Suprapubic skin (tissue), 4 donors: ENCODE results near the gene CBL. TPM values are rescaled to one million over a fixed set of nuclear protein-coding genes. Genes with fewer than 3 reads are reported as not detected.
A peak's percentile ranks its signal among the peaks of the same experiment; 100 is the strongest.

ENCODE experiments used
- DNase-seq, 2 donors: peaks; one replicate each; pipeline ENCODE4 v3.0.0-alpha.2; 2019; ENCODE audit warnings: low spot score in 2 of 2
- H3K27ac ChIP-seq: fragments of 200-600 bp; sonication (generic); one replicate; pipeline ENCODE4 v1.5.1; 2019
- H3K27me3 ChIP-seq: fragments of 200-600 bp; sonication (generic); one replicate; pipeline ENCODE4 v1.5.1; 2019
- H3K36me3 ChIP-seq: fragments of 200-600 bp; sonication (generic); one replicate; pipeline ENCODE4 v1.5.1; 2019
- H3K4me1 ChIP-seq: fragments of 200-600 bp; sonication (generic); one replicate; pipeline ENCODE4 v1.5.1; 2019
- H3K4me3 ChIP-seq: fragments of 200-600 bp; sonication (generic); one replicate; pipeline ENCODE4 v1.5.1; 2019; ENCODE audit warnings: mild to moderate bottlenecking
- H3K9me3 ChIP-seq: fragments of 200-600 bp; sonication (generic); one replicate; pipeline ENCODE4 v1.5.1; 2019
- CTCF ChIP-seq, 2 donors: fragments of 200-600 bp in 1 of 2; fragments of 450-650 bp in 1 of 2; sonication (generic) in 1 of 2; IDR thresholded peaks; one replicate each; pipeline ENCODE4 v1.5.1; 2016 to 2019; ENCODE audit warnings: antibody characterized with exemption in 2 of 2, mild to moderate bottlenecking in 1 of 2, moderate library complexity in 1 of 2
- EP300 ChIP-seq: sonication (generic); formaldehyde crosslinking; IDR thresholded peaks from one replicate; pipeline ENCODE4 v1.6.1; 2017; ENCODE audit warnings: antibody characterized with exemption
- POLR2A ChIP-seq, 2 donors: fragments of 450-650 bp; IDR thresholded peaks; one replicate each; pipeline ENCODE4 v1.6.1; 2017; ENCODE audit warnings: antibody characterized with exemption in 2 of 2, mild to moderate bottlenecking in 2 of 2, moderate library complexity in 2 of 2
- POLR2AphosphoS5 ChIP-seq, 3 donors: sonication (generic); formaldehyde crosslinking; IDR thresholded peaks; one replicate each; pipeline ENCODE4 v1.6.1; 2017; ENCODE audit warnings: antibody characterized with exemption in 3 of 3
- WGBS: methylation state at CpG from one replicate; pipeline ENCODE4 v1.1.5; 2018; 5-methylcytosine and 5-hydroxymethylcytosine counted together
- total RNA-seq, 4 donors: library from RNA; depleted of rRNA; stranded (reverse); fragments of >200 nt; gene quantifications; one replicate each; pipeline ENCODE4 v1.1.0, GENCODE V29; 2016

The CBL gene
- total RNA-seq, 4 donors from 2014 or later, result 13.2 to 17.4 (median 17.2) TPM

- peaks cover 8% of the 10 kb centered on the region for H3K36me3 ChIP-seq
- TF ChIP-seq EP300 (no peak), CTCF (IDR thresholded peaks at IDR 0.05) (no peak), POLR2AphosphoS5 (IDR thresholded peaks at IDR 0.05) (no peak), POLR2A (IDR thresholded peaks at IDR 0.05) (no peak)
- DNase-seq, result no peak
- peaks cover 15% of the 10 kb centered on the region for H3K4me1 ChIP-seq
- H3K27ac ChIP-seq, result no peak overlapping the region
- 87% methylated on average over 4 of the region's 4 CpGs for WGBS
- H3K4me3 ChIP-seq, result no peak overlapping the region
- H3K27me3 ChIP-seq, result no peaks in the 10 kb centered on the region
- no peaks in the 10 kb centered on the region for H3K9me3 ChIP-seq
Measured at GRCh38 chr11:119332111-119332765, 126.1 kb downstream of the CBL start.

GRCh38 chr11:119334174-119334930, 128.2 kb downstream of the CBL start, which contains the start of gene RNF26:
RNF26 (plus strand) TSS chr11:119334527; CDS start chr11:119335123, 596 bp downstream.
- TF ChIP-seq POLR2A (IDR thresholded peaks at IDR 0.05) (peak; percentile 49 to 50), EP300 (no peak), CTCF (IDR thresholded peaks at IDR 0.05) (no peak), POLR2AphosphoS5 (IDR thresholded peaks at IDR 0.05) (peak in 1 of 3 donors; percentile 47)
- DNase-seq, result peak; percentile 98
- Histone ChIP-seq H3K27me3 (peaks cover under 1% of the 10 kb centered on the region), H3K4me1 (peaks cover 32% of the 10 kb centered on the region), H3K4me3 (peak within 1 kb of the TSS; percentile 97), H3K27ac (peak within 1 kb of the TSS; percentile 83), H3K36me3 (peaks cover 8% of the 10 kb centered on the region), H3K9me3 (no peaks in the 10 kb centered on the region)
- under 1% methylated on average over 50 of the region's 54 CpGs for WGBS

GRCh38 chr11:119335091-119335654, 129.0 kb downstream of the CBL start:
- no peaks in the 10 kb centered on the region for H3K9me3 ChIP-seq
- H3K27ac ChIP-seq, result no peak overlapping the region
- DNase-seq, result peak in 1 of 2 donors; percentile 70
- WGBS, result 66% methylated on average over 14 of the region's 15 CpGs
- peaks cover 8% of the 10 kb centered on the region for H3K36me3 ChIP-seq
- peak overlapping the region; percentile 97 for H3K4me3 ChIP-seq
- peaks cover 40% of the 10 kb centered on the region for H3K4me1 ChIP-seq
- TF ChIP-seq POLR2AphosphoS5 (IDR thresholded peaks at IDR 0.05) (no peak), POLR2A (IDR thresholded peaks at IDR 0.05) (no peak), CTCF (IDR thresholded peaks at IDR 0.05) (no peak), EP300 (no peak)
- peaks cover 9% of the 10 kb centered on the region for H3K27me3 ChIP-seq

GRCh38 chr11:119335655-119336543, 129.8 kb downstream of the CBL start:
- Histone ChIP-seq H3K36me3 (peaks cover 8% of the 10 kb centered on the region), H3K4me3 (peak overlapping the region; percentile 97), H3K27ac (no peak overlapping the region), H3K4me1 (peaks cover 47% of the 10 kb centered on the region), H3K27me3 (peaks cover 14% of the 10 kb centered on the region), H3K9me3 (no peaks in the 10 kb centered on the region)
- no peak for TF ChIP-seq CTCF (IDR thresholded peaks at IDR 0.05)
- no peak for TF ChIP-seq POLR2AphosphoS5 (IDR thresholded peaks at IDR 0.05)
- TF ChIP-seq POLR2A (IDR thresholded peaks at IDR 0.05), result no peak
- no peak for TF ChIP-seq EP300
- WGBS, result 85% methylated on average over 21 of the region's 30 CpGs
- peak in 1 of 2 donors; percentile 65 for DNase-seq
